ENCODE results near the gene TATDN3. TPM values are rescaled to one million over a fixed set of nuclear protein-coding genes. Genes with fewer than 3 reads are reported as not detected.
"Not testable (repeated sequence)": the region's sequence is repeated elsewhere in the genome, so short reads cannot be mapped to it uniquely, and the experiment has no call there.

TATDN3 gene
- total RNA-seq, 8 experiments from 2014 or later: 11.6 to 48.9 (median 22.9) TPM

DNA sequence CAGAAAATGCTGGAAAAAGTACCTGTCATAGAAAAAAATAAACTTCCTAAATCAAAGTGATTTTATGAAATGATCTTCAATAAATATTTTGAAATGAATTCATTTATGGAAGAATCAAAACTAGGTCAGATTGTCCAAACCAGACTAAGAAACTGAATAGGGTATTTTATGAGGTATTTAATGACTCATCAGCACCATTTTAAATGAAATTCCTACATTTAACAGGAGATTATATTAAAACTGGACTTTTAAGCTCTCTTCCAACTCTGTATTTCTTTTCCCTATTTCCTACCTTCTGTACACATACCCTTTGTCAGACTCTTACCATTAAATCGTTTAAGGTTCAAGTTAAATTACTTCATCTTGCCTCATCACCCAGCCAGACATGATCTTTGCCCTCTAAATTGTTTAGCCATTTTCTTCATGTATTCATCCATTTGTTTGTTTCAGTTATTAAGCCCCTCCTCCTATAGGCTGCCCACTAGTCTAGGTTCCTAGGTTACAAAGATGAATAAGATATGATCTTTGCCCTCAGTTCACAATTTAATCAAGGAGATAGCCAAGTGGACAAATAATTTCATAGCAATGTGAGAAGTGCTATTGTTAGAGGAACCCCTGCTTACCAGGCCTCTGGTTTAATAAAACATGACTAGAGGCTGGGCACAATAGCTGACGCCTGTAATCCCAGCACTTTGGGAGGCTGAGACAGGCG is 25.0 kb downstream of the TATDN3 start:
- Histone ChIP-seq H3K27ac (no peak overlapping the region), H3K4me1 (replicated peaks in 1 of 2) (peaks cover 5% of the 10 kb centered on the region in 2 donors), H3K4me3 (no peak overlapping the region)
- in situ Hi-C loops (cut with MboI; ENCODE audit: low pct_unique_long_range_greater_than_20kb in 2 of 9, low sequenced_read_pairs in 9 of 9, unreplicated experiment in 9 of 9): loop anchor here in 1 of 9 experiments (25.0 kb wide), 1 partner anchor 171 kb away; no protein-coding TSS in a partner anchor
- 33 to 96% (median 55%) methylated on average over 1 to 3 of the region's 3 CpGs; no CpG with 5 or more reads in 2 of the 10 experiments for WGBS, 10 experiments
- ATAC-seq (replicated peaks in 6 of 8): peak in 2 of 8 experiments; percentile 18 to 49

DNA sequence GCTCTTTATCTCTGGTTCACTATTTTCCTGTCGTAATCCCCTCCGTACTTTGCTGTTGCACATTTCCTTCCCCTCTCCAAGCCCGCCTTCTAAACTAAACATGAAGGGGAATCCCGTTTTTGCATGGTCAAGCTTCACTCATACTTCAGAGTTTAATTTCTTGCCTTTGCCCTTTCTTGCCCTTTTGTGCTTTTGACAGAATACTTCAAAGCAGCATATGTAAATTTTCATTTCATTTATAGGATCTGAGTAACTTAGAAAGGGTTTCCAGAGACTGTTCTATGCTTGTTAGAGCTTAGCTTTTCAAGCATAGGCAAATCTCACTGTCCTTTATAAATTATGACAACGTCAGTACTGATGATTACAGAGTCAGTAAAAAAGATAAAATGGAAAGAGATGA is 28.0 kb downstream of the TATDN3 start:
- Histone ChIP-seq H3K4me3 (no peak overlapping the region), H3K27ac (no peak overlapping the region), H3K4me1 (replicated peaks in 1 of 2) (peaks cover 5% of the 10 kb centered on the region in 2 donors)
- in situ Hi-C loops (cut with MboI; ENCODE audit: low pct_unique_long_range_greater_than_20kb in 2 of 9, low sequenced_read_pairs in 9 of 9, unreplicated experiment in 9 of 9): loop anchor here in 1 of 9 experiments (25.0 kb wide), 1 partner anchor 168 kb away; no protein-coding TSS in a partner anchor
- no peak for ATAC-seq (replicated peaks in 6 of 8)
- WGBS, 10 experiments: 34 to 78% (median 65%) methylated on average over 2 to 5 of the region's 5 CpGs

DNA sequence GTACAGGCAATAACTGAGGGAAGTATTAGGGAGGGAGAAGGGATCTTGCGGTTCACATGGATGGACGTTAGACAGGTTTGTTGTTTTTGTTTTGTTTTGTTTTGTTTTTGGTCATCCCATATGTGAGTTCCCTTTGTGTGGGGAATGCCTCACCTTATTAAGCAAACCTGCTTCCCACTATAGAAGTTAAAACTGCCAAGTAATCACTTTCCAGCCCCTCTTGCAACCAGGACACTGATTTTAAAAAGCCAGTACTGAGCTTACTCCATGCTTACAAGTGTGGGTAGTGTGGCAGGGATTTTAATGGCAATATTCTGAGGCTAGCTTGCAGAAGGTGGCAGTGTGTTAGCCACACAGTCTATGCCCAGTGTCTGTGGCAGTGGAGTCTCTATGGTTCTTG is 29.3 kb downstream of the TATDN3 start:
- ATAC-seq (replicated peaks in 6 of 8): no peak
- WGBS, 10 experiments: 57 to 100% (median 91%) methylated on average over 1 to 2 of the region's 2 CpGs; no CpG with 5 or more reads in 5 of the 10 experiments
- peaks cover 5% of the 10 kb centered on the region in 2 donors for H3K4me1 ChIP-seq (replicated peaks in 1 of 2)
- in situ Hi-C loops (cut with MboI; ENCODE audit: low pct_unique_long_range_greater_than_20kb in 2 of 9, low sequenced_read_pairs in 9 of 9, unreplicated experiment in 9 of 9): loop anchor here in 1 of 9 experiments (25.0 kb wide), 1 partner anchor 166 kb away; no protein-coding TSS in a partner anchor
- H3K27ac ChIP-seq: no peak overlapping the region
- no peak overlapping the region for H3K4me3 ChIP-seq

DNA sequence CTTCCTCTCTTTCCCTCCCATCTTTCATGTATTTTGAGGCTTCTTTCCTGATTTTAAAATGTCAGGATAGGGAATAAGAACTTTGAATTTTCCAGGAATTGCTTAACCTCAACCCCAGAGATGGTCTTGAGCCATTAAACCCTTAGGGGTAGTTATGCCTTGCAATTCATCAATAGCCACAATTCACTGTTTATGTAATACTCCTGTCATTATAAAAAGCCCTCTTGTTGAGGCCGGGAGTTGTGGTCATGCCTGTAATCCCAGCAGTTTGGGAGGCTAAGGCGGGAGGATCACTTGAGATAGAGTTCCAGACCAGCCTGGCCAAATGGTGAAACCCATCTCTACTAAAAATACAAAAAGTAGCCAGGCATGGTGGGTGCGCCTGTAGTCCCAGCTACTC is 31.3 kb downstream of the TATDN3 start:
- in situ Hi-C loops (cut with MboI; ENCODE audit: low pct_unique_long_range_greater_than_20kb in 2 of 9, low sequenced_read_pairs in 9 of 9, unreplicated experiment in 9 of 9): loop anchor here in 1 of 9 experiments (25.0 kb wide), 1 partner anchor 164 kb away; no protein-coding TSS in a partner anchor
- H3K27ac ChIP-seq: no peak overlapping the region
- 39 to 100% (median 89%) methylated on average over 1 to 3 of the region's 3 CpGs; no CpG with 5 or more reads in 2 of the 10 experiments for WGBS, 10 experiments
- no peak for ATAC-seq (replicated peaks in 6 of 8)
- H3K4me3 ChIP-seq: no peak overlapping the region
- H3K4me1 ChIP-seq (replicated peaks in 1 of 2): no peaks in the 10 kb centered on the region

DNA sequence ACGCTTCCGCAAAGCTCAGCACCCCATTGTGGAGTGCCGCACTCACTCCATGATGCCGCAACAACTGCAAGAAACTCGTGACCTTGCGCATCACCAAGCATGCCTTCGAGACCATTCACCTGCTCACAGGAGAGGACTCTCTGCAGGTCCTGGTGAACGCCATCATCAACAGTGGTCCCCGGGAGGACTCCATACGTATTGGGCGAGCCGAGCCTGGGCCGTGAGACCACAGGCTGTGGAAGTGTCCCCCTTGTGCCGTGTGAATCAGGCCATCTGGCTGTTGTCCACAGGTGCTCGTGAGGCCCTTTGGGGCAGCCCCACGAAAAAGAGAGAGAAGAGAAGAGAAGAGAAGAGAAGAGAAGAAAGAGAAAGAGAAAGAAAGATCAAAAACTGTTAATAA is 32.5 kb downstream of the TATDN3 start:
- no peak overlapping the region for H3K4me3 ChIP-seq
- WGBS, 10 experiments: 30 to 94% (median 88%) methylated on average over 2 to 15 of the region's 16 CpGs
- in situ Hi-C loops (cut with MboI; ENCODE audit: low pct_unique_long_range_greater_than_20kb in 2 of 9, low sequenced_read_pairs in 9 of 9, unreplicated experiment in 9 of 9): loop anchor here in 1 of 9 experiments (25.0 kb wide), 1 partner anchor 163 kb away; no protein-coding TSS in a partner anchor
- H3K4me1 ChIP-seq (replicated peaks in 1 of 2): no peaks in the 10 kb centered on the region
- H3K27ac ChIP-seq: no peak overlapping the region
- no peak for ATAC-seq (replicated peaks in 6 of 8)

DNA sequence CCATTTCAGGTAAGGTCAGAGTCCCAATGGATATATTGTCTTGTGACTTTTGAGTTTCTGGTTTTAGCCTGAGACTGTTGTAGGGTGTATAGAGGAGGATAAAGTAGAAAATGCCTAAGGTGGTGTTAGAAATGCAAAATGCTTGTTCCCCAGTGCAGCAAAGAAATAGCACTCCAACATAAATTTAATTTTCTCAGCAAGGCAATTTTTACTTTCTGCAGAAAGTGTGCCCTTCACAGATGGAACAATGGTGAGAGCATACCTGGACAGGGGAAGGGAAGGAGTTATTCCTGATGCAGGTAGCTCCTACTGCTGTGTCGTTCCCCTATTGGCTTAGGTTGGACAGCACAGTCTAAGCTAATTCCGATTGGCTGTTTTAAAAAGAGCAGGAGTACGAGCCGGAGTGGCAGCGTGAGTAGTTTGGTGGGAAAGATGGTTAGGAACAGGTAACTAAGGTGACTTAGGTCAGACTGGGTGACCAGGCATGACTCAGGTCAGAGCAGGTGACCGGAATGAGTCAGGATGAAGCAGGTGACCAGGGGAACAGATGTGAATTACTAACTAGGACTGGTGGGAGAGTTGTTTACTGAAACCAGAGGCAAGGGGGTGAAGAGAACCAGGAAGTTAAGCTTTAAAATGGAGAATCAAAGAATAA is 34.2 kb downstream of the TATDN3 start:
- WGBS, 10 experiments: 24 to 98% (median 89%) methylated on average over 2 to 6 of the region's 6 CpGs; no CpG with 5 or more reads in 1 of the 10 experiments
- no peak for ATAC-seq (replicated peaks in 6 of 8)
- no peak overlapping the region for H3K4me3 ChIP-seq
- no peaks in the 10 kb centered on the region for H3K4me1 ChIP-seq (replicated peaks in 1 of 2)
- no peak overlapping the region for H3K27ac ChIP-seq
- in situ Hi-C loops (cut with MboI; ENCODE audit: low pct_unique_long_range_greater_than_20kb in 2 of 9, low sequenced_read_pairs in 9 of 9, unreplicated experiment in 9 of 9): loop anchor here in 1 of 9 experiments (25.0 kb wide), 1 partner anchor 89 kb away; no protein-coding TSS in a partner anchor

DNA sequence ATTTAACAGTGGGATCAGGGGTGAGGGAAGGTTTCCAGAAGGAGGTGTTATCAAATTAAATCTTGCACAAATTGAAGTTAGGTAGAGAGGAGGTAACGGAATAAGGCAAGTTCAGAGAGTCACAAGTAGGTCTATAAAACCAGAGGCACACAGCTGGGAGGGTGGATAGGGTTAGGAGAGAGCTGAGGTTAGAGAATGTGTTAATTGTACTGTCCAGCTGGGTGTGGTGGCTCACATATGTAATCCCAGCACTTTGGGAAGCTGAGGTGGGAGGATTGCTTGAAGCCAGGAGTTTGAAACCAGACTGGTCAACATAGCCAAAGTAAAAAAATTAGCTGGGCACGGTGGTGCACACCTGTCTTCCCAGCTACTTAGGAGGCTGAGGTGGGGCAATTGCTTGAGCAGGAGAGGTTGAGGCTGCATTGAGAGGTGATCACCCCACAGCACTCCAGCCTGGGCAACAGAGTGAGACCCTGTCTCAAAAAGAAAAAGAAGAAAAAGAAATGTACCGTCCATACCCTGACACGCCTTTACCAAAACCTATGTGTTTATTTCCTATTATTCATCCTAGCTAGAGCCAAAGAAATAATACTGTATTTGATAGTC is 35.6 kb downstream of the TATDN3 start:
- Histone ChIP-seq H3K27ac (no peak overlapping the region), H3K4me3 (no peak overlapping the region), H3K4me1 (replicated peaks in 1 of 2) (no peaks in the 10 kb centered on the region)
- in situ Hi-C loops (cut with MboI; ENCODE audit: low pct_unique_long_range_greater_than_20kb in 2 of 9, low sequenced_read_pairs in 9 of 9, unreplicated experiment in 9 of 9): loop anchor here in 1 of 9 experiments (25.0 kb wide), 1 partner anchor 90 kb away; no protein-coding TSS in a partner anchor
- 73 to 100% (median 95%) methylated on average over 1 to 4 of the region's 4 CpGs; no CpG with 5 or more reads in 2 of the 10 experiments for WGBS, 10 experiments
- ATAC-seq (replicated peaks in 6 of 8): peak in 2 of 8 experiments; percentile 45 to 80

DNA sequence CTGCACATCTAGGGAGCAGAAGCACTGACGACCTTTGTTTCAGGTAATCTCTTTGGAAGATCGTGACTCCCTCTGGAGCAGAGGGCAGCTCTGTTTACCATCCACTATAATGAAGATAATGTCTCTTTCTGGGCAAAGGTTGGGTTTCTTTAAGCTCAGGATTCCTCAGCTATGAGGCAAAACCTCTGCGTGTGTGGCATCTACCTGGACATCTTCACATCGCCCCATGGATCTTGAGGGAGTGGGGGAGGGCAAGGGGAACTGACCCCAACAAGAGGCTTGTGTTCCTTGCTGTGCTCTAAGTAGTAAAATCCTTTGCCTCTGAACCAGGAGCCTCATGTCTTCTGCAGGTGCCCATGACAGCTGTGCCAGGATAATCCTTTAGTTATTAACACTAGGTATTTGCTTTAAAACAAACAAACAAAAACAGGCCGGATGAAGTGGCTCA is 36.2 kb downstream of the TATDN3 start:
- in situ Hi-C loops (cut with MboI; ENCODE audit: low pct_unique_long_range_greater_than_20kb in 2 of 9, low sequenced_read_pairs in 9 of 9, unreplicated experiment in 9 of 9): loop anchor here in 1 of 9 experiments (25.0 kb wide), 1 partner anchor 91 kb away; no protein-coding TSS in a partner anchor

DNA sequence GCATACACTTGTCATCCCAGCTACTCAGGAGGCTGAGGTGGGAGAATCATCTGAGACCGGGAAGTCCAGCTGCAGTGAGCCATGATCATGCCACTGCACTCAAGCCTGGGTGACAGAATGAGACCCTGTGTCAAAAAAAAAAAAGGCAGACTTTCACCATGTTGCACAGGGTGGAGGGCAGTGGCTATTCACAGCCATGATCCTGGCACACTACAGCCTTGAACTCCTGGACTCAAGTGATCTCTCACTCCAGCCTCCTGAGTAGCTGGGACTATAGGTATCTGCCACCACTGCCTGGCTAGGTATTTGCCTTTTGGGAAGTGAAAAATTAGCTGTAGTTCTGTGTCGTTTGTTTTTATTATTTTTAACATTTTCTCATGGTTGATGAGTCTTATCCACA is 36.7 kb downstream of the TATDN3 start:
- no peak for ATAC-seq (replicated peaks in 6 of 8)
- Histone ChIP-seq H3K27ac (no peak overlapping the region), H3K4me1 (replicated peaks in 1 of 2) (no peaks in the 10 kb centered on the region), H3K4me3 (no peak overlapping the region)
- WGBS, 10 experiments: 0 to 89% (median 67%) methylated on average over 1 to 2 of the region's 2 CpGs; no CpG with 5 or more reads in 3 of the 10 experiments
- in situ Hi-C loops (cut with MboI; ENCODE audit: low pct_unique_long_range_greater_than_20kb in 2 of 9, low sequenced_read_pairs in 9 of 9, unreplicated experiment in 9 of 9): loop anchor here in 1 of 9 experiments (25.0 kb wide), 1 partner anchor 91 kb away; no protein-coding TSS in a partner anchor

More for the DNA sequence above, 36.2 kb downstream of the TATDN3 start:
- H3K4me3 ChIP-seq: no peak overlapping the region
- no peak overlapping the region for H3K27ac ChIP-seq
- WGBS, 10 experiments: 58 to 100% (median 77%) methylated on average over 1 to 5 of the region's 5 CpGs; no CpG with 5 or more reads in 3 of the 10 experiments
- H3K4me1 ChIP-seq (replicated peaks in 1 of 2): no peaks in the 10 kb centered on the region
- ATAC-seq (replicated peaks in 6 of 8): no peak

DNA sequence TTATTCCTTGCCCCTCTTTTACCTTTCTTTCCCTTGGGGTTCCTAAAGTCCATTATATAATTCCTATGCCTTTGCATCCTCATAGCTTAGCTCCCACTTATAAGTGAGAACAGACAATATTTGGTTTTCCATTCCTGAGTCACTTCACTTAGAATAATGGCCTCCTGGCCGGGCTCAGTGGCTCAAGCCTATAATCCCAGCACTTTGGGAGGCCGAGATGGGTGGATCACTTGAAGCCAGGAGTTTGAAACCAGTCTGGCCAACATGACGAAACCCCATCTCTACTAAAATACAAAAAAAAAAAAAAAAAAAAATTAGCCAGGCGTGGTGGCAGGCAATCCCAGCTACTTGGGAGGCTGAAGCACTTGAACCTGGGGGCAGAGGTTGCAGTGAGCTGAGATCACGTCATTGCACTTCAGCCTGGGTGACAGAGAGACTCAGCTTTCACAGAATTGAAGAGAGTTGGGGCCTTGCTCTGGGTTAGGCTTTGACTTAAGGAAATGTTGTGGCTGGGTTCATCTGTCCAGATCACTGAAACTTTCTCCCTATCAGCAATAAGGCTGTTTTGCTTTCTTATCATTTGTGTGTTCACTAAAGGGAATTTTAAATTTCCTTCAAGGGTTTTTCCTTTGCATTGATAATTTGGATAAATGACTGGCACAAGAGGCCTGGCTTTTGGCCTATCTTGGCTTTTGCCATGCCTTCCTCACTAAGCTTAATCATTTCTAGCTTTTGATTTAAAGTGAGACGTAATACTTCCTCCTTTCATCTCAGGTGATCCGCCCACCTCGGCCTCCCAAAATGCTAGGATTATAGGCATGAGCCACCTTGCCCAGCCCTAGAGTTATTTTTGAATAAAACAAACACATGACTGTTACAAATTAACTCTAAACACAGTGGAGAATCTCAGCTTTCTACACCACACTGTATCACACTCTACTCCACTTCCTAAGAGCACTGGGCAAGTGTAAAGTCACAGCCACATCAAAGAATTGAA is 41.8 kb downstream of the TATDN3 start:
- not testable (repeated sequence) for H3K27ac ChIP-seq; H3K4me1 ChIP-seq (replicated peaks in 1 of 2); H3K4me3 ChIP-seq; ATAC-seq (replicated peaks in 6 of 8)
- 62 to 100% (median 90%) methylated on average over 1 to 8 of the region's 8 CpGs; no CpG with 5 or more reads in 1 of the 10 experiments for WGBS, 10 experiments
- in situ Hi-C loops (cut with MboI; ENCODE audit: low pct_unique_long_range_greater_than_20kb in 2 of 9, low sequenced_read_pairs in 9 of 9, unreplicated experiment in 9 of 9): loop anchor here in 1 of 9 experiments (25.0 kb wide), 1 partner anchor 96 kb away; no protein-coding TSS in a partner anchor

DNA sequence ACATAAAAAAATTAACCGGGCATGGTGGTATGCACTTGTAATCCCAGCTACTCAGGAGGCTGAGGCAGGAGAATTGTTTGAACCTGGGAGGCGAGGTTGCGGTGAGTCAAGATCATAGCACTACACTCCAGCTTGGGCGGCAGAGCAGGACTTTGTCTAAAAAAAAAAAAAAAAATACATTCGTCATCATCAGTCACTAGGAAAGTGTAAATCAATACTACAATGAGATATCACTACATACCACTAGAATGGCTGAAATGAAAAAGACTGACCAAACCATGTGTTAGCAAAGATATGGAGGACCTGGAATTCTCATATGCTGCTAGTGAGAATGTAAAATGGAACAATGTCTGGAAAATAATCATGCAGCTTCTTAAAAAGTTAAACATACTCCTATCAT is 46.5 kb downstream of the TATDN3 start:
- 78 to 100% (median 95%) methylated on average over 1 to 5 of the region's 5 CpGs; no CpG with 5 or more reads in 3 of the 10 experiments for WGBS, 10 experiments
- no peak for ATAC-seq (replicated peaks in 6 of 8)
- in situ Hi-C loops (cut with MboI; ENCODE audit: low pct_unique_long_range_greater_than_20kb in 2 of 9, low sequenced_read_pairs in 9 of 9, unreplicated experiment in 9 of 9): loop anchor here in 1 of 9 experiments (25.0 kb wide), 1 partner anchor 101 kb away; no protein-coding TSS in a partner anchor
- Histone ChIP-seq H3K4me1 (replicated peaks in 1 of 2) (no peaks in the 10 kb centered on the region), H3K4me3 (no peak overlapping the region), H3K27ac (no peak overlapping the region)

All from motor neuron (in vitro differentiated cells).